Activated CD8-positive, alpha-beta memory T cell treated with anti-CD3 and anti-CD28 coated beads for 36 hours (primary cell): Measurements from ENCODE around the gene CPEB1. TPM values are rescaled to one million over a fixed set of nuclear protein-coding genes. Genes with fewer than 3 reads are reported as not detected.
"Not testable (repeated sequence)": the region's sequence is repeated elsewhere in the genome, so short reads cannot be mapped to it uniquely, and the experiment has no call there.

Experiments used
- CTCF ChIA-PET: fragments of 350-600 bp; sonication (Branson Sonifier 250); formaldehyde crosslinking; loops from one replicate; lab custom pipeline; 2021; ENCODE audit warnings: antibody characterized with exemption; lab: Charles Lee
- POLR2A ChIA-PET: fragments of 350-600 bp; sonication (Branson Sonifier 250); formaldehyde crosslinking; loops from one replicate; lab custom pipeline; 2021; ENCODE audit warnings: antibody characterized with exemption; lab: Charles Lee
- total RNA-seq, 2 experiments: library from RNA; stranded (reverse); gene quantifications; one replicate each; pipeline ENCODE4 v1.2.3, GENCODE V29; 2021

Gene CPEB1
- total RNA-seq, 2 experiments from 2014 or later = 0.55 to 0.63 TPM

GRCh38 chr15:82535566-82536408 is 111.4 kb downstream of the CPEB1 start:
- POLR2A ChIA-PET = interaction anchor here (1.2 kb wide), 1 partner anchor 275 kb away, joined by 3 read pairs; no protein-coding TSS in a partner anchor
- CTCF ChIA-PET = no interaction called here

GRCh38 chr15:82535151-82535550 is 112.0 kb downstream of the CPEB1 start:
- CTCF ChIA-PET = not testable (repeated sequence)
- POLR2A ChIA-PET = interaction anchor here (0.6 to 1.2 kb wide), 2 partner anchors 275 to 388 kb away, joined by 3 to 10 read pairs; no protein-coding TSS in a partner anchor

GRCh38 chr15:82534457-82534861 is 112.7 kb downstream of the CPEB1 start:
- POLR2A ChIA-PET, CTCF ChIA-PET: not testable (repeated sequence)

- CTCF ChIA-PET = no interaction called here
- POLR2A ChIA-PET = no interaction called here
Measured at GRCh38 chr15:82533801-82534200, 113.4 kb downstream of the CPEB1 start.

DNA sequence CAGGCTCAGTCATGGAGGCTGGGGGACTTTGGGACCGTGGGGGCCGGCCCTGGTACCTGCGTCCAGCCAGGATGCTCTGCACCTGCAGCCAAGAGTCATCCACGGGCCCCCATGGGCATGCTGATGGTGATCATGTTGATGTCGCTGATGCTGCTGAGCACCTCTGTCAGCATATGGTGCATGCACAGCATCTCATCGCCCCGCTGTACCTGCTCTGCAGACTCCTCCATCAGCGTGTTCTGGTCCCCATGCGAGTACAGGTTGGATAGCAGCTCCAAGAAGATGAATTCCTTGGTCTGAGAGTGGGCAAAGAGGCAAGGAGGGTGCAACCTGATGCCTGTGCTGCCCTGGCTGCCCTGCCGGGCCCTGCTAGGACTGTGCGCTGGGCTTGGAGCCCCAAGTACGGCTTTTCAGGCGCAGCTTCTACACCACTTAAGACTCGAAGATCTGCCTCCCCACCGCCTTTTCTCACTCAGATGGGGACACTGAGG is 114.1 kb downstream of the CPEB1 start:
- ChIA-PET CTCF (no interaction called here), POLR2A (no interaction called here)

DNA sequence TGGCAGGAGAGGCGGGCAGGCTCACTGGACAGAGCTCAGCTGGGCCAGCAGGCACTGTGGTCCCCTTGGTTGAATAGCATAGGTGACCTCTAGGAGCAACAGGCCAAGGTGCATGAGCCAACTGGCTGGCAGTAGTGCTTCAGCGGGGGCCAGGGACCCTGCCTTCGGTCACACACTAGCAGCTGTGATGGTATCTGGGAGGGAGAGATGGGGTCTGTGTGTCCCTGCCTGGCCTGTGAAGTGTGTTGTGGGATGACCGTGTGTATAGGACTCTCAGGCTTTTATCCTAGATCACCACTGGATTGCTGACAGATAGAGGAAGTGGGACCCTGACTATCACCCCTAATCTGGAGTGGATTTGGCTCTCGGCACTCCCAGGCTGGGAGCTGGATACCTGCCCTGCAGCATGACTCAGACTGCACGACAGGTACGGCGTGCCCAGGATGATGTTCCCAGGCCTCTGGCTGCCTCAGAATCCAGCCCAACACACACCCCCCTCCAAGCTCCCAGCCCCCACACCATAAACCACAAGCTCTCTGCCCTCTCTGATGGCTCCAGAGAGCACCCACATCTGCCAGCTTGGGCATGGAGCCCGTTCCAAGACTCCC is 114.7 kb downstream of the CPEB1 start:
- POLR2A ChIA-PET = no interaction called here

DNA sequence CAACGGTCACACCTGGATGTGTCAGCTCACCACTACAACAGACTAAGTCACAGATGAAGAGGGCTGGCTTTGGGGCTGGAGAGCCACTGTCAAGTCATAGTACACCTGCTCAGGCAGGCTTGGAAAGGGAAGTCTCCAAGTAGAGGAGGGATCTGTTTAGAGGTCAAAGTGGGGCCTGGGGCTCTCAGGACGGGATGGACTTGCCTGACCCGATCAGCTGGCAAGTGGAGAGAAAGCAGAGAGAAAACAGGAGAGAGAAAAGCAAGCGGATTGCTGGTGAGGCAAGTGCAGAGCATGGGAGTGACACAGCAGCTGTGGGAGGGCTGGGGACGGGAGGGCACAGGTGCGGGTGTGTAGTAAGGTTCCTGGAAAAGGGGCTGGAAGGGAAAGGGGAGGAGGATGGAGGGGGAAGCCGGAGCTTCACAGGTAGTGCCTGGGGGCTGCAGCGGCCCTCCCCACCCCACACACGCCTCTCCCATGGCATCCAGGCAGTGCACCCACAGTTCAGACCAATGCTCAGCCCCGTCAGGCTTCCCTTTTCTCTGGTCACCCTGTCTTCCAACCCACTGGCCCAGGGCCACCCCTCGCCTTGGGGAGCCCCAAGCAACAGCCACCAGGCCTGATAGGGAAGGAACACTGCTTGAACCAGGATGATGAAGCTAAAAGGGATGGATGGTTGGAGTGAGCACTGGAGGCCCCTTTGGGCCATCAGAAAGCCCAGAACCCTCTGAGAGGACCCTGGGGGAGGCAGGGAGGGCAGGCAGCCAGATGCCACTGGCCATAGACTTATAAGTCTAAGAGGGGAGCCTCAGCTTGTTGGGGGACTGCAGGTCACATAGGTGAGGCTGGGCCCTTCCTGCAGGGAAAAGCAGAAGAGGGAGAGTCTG is 115.4 kb downstream of the CPEB1 start:
- CTCF ChIA-PET = interaction anchor here (1.2 to 2.2 kb wide), 4 partner anchors 9 to 218 kb away, joined by 4 to 13 read pairs (median 6); partner anchors contain the start of gene RPS17
- POLR2A ChIA-PET = interaction anchor here (1.7 kb wide), 1 partner anchor 8 kb away, joined by 16 read pairs; the partner anchor contains the start of gene RPS17

More for the DNA sequence above, 114.7 kb downstream of the CPEB1 start:
- CTCF ChIA-PET = no interaction called here

- CTCF ChIA-PET = interaction anchor here (0.8 to 2.2 kb wide), 6 partner anchors 10 to 480 kb away, joined by 3 to 13 read pairs (median 4); partner anchors contain the start of gene RPS17
- POLR2A ChIA-PET = interaction anchor here (1.7 kb wide), 1 partner anchor 9 kb away, joined by 16 read pairs; the partner anchor contains the start of gene RPS17
Measured at GRCh38 chr15:82530606-82531379, 116.4 kb downstream of the CPEB1 start.

DNA sequence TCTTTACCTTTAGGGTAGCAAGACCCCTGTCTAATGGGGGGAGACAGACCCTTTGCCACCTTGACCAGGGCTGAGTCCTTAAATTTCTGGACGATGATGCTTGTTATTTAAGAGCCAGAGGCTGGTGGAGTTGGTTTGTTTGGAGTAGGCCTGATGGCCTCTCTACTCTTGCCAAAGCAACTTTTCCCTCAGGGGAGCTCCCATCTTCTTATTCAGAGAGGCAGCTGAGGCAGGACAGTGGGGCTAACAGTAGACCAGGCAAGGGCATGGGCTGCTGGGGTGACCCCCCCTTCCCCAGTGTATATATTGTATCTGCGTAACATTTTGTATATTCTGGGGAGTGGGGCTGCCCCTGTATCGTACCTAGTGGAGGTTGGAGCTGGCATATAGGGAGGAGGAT is 117.2 kb downstream of the CPEB1 start:
- POLR2A ChIA-PET = no interaction called here

GRCh38 chr15:82513587-82513986 is 133.6 kb downstream of the CPEB1 start:
- CTCF ChIA-PET, POLR2A ChIA-PET: not testable (repeated sequence)

More for the DNA sequence above, 117.2 kb downstream of the CPEB1 start:
- CTCF ChIA-PET = interaction anchor here (1.0 to 2.2 kb wide), 2 partner anchors 10 to 466 kb away, joined by 3 to 13 read pairs; partner anchors contain the start of gene RPS17

DNA sequence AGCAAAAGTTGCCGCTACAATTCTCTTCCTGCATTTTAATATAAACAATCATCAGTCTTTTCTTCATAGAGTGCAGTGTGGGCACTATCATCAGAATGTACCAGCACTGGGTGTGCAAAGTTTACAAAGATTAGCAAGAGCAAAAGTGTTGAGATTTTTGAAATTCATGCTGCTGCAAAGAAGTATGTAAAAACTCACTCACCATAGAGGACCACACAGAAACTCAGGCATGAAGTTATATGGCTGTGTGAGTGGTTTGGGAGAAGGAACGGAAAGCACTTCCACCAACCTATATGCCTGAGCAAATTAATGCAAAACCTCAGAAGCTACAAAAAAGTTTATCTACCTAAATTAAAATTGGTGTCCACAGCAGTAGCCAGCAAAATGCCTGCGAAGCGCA is 139.5 kb downstream of the CPEB1 start:
- CTCF ChIA-PET, POLR2A ChIA-PET: not testable (repeated sequence)

DNA sequence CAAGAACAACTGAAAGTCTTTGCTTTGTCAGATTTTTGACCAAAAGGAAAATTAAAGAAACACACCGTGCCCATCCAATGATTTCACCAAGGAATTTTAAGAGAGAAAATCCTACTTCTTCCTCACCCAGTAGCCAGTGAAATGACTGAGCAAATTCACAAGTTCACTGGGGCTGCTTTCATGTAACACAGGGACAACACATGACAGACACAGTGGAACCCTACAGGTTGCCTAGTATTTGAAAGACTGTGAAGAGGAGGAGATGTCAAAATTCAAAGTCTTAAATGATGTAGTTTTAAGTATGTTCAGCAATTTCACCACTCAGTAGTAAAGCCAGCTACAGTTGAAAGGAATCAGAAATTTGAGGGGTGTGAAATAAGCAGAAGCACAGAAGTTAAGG is 140.1 kb downstream of the CPEB1 start:
- CTCF ChIA-PET, POLR2A ChIA-PET: not testable (repeated sequence)

DNA sequence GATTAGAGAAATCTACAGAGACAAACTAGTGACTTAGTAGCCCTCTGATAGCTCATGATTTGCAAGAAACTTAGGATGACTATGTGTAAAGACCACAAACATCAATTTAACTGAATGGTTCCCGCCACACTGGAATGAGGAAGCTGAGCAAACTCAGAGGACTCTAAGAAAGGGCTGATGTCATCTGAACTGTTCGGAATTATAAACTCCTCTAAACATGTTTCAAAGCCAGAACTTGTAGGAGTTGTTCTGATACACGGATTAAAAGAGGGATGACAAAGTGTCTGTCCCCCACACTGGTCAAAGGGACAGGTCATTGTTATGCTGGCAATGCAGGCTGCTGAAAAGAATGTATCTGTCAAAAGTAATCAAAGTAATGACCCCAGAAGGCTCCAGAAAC is 141.3 kb downstream of the CPEB1 start:
- POLR2A ChIA-PET = not testable (repeated sequence)

GRCh38 chr15:82504074-82504473 is 143.1 kb downstream of the CPEB1 start:
- POLR2A ChIA-PET, CTCF ChIA-PET: not testable (repeated sequence)

More for the DNA sequence above, 141.3 kb downstream of the CPEB1 start:
- CTCF ChIA-PET = not testable (repeated sequence)

DNA sequence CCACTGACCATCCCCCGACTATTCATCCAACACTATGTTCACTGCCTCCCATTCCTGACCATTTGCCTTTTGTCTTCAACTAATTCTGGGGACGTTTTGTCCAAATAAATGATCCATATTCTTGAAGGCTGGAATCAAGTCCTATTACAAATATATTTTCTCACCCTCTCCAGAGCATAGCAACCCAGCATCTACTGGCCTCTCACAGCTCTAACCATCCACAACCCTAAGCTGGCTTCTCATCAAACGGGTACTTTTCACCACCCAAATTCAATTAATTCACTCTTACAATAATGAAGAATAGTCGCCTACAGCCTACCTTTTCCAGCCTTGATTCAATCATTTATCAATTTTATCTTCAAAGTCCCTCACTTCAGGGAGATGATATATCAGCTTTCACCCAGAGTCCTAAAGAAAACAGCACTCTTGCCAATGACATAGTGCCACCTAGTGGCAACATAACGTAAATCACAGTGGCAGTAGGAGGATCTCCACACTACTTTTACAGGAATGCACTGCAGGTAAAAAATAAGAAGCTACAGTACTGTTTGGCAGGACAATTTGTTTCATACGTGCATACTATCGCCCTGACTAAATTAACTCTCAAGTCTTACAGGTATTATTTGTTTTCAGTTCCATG is 144.3 kb downstream of the CPEB1 start:
- POLR2A ChIA-PET, CTCF ChIA-PET: not testable (repeated sequence)

- POLR2A ChIA-PET, CTCF ChIA-PET: not testable (repeated sequence)
Measured at GRCh38 chr15:82500772-82501171, 146.4 kb downstream of the CPEB1 start.

- CTCF ChIA-PET, POLR2A ChIA-PET: not testable (repeated sequence)
Measured at GRCh38 chr15:82497978-82498377, 149.2 kb downstream of the CPEB1 start.
